ENCODE data around the gene REEP5.

REEP5 gene

GRCh38 chr5:112833971-112834370 lies 88.1 kb downstream of the REEP5 start:
- DNase-seq (ENCODE audit: low spot score): no peak

GRCh38 chr5:112830378-112830777 lies 91.6 kb downstream of the REEP5 start:
- DNase-seq (ENCODE audit: low spot score): no peak
